HG03565 (cell line): Measurements from ENCODE around the gene VAX1.
"Not testable (repeated sequence)": the region's sequence is repeated elsewhere in the genome, so short reads cannot be mapped to it uniquely, and the experiment has no call there.

ENCODE experiments used
- ATAC-seq: cut with Tn5 transposase; IDR thresholded peaks from one replicate; pipeline ENCODE4 v1.9.1; 2021; ENCODE audit warnings: mild to moderate bottlenecking, moderate library complexity; ENCODE audit not compliant: unreplicated experiment

VAX1 gene

GRCh38 chr10:117084421-117085246 is 53.4 kb downstream of the VAX1 start:
- ATAC-seq = not testable (repeated sequence)
